Activated naive CD4-positive, alpha-beta T cell treated with anti-CD3 and anti-CD28 coated beads, Interleukin-2, amount 50 U/mL, for 72 hours (primary cell): ENCODE measurements around the gene NAV2. TPM values are rescaled to one million over a fixed set of nuclear protein-coding genes. Genes with fewer than 3 reads are reported as not detected.

Experiments used
- ATAC-seq, 2 donors: fragments of 150-1000 bp; cut with Tn5 transposase; 2 replicates each; pipeline ENCODE4 v1.10.0; 2021; ENCODE audit warnings: mild to moderate bottlenecking in 2 of 2, moderate library complexity in 2 of 2
- DNase-seq, 2 donors: peaks; one replicate each; pipeline ENCODE4 v3.0.0; 2021 to 2022; ENCODE audit warnings: low spot score in 2 of 2
- H3K27ac Mint-ChIP-seq, 2 donors: one replicate each; pipeline ENCODE4 v1.8.0; 2022; ENCODE audit warnings: mild to moderate bottlenecking in 2 of 2, mixed read lengths in 2 of 2
- H3K36me3 Mint-ChIP-seq, 2 donors: one replicate each; pipeline ENCODE4 v1.8.0; 2022; ENCODE audit warnings: mixed read lengths in 2 of 2
- H3K9me3 Mint-ChIP-seq, 2 donors: one replicate each; pipeline ENCODE4 v1.8.0; 2022; ENCODE audit warnings: mixed read lengths in 2 of 2
- total RNA-seq, 2 donors: library from RNA; stranded (reverse); gene quantifications; one replicate each; pipeline ENCODE4 v1.2.3, GENCODE V29; 2022

NAV2 gene
- total RNA-seq, 2 donors from 2014 or later: 0.27 to 0.88 TPM

GRCh38 chr11:19974886-19975285 is 262.2 kb downstream of the NAV2 start:
- H3K9me3 Mint-ChIP-seq: no peaks in the 10 kb centered on the region
- DNase-seq (no peak), ATAC-seq (no peak)
- no peaks in the 10 kb centered on the region for H3K36me3 Mint-ChIP-seq
- no peak overlapping the region for H3K27ac Mint-ChIP-seq

DNA sequence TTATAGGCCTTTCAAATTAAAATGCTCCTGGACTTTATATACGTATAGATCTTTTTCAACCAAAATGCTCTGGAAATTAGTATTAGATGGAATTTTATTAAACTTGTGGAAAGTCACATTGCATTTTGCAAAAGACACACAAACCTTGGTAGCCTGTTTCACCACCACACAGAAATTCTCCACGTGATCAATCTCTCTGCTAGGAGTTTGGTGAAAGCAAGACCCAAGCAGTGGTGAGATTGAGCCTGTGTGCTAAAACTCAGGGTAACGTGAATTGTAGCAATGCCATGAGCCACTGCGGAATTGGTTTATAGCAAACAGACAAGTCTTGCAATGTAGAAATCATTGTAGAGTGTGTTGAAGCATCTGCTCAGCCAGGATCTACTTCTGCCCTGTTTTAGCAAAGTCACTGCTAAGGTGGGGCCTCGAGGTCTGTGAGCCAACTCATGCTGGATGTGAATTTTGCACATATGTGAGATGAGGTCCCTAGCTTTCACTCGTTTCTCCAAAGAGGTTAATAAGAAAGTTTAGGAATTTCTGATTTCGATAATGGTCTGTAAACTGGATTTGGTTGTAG is 262.9 kb downstream of the NAV2 start:
- Mint-ChIP-seq H3K9me3 (no peaks in the 10 kb centered on the region), H3K36me3 (no peaks in the 10 kb centered on the region), H3K27ac (no peak overlapping the region)
- DNase-seq: no peak
- no peak for ATAC-seq

GRCh38 chr11:19976281-19976941 is 263.8 kb downstream of the NAV2 start:
- no peaks in the 10 kb centered on the region for H3K36me3 Mint-ChIP-seq
- DNase-seq (no peak), ATAC-seq (no peak)
- no peak overlapping the region for H3K27ac Mint-ChIP-seq
- no peaks in the 10 kb centered on the region for H3K9me3 Mint-ChIP-seq

DNA sequence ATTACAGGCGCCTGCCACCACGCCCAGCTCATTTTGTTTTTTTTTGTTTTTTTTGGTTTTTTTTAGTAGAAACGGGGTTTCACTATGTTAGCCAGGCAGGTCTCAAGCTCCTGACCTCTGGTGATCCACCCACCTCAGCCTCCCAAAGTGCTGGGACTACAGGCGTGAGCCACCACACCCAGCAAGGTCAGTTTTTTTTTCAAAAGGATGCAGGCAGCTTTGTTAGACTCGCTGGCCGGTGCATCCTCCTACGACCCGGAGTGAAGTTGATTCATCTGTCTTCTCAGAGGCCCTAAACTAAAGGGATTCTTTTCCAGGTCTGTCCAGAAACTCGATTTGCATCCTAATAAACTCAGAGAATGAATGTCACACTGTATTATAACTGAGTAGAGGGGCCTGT is 265.3 kb downstream of the NAV2 start:
- Mint-ChIP-seq H3K36me3 (no peaks in the 10 kb centered on the region), H3K27ac (no peak overlapping the region), H3K9me3 (no peaks in the 10 kb centered on the region)
- ATAC-seq (no peak), DNase-seq (no peak)

DNA sequence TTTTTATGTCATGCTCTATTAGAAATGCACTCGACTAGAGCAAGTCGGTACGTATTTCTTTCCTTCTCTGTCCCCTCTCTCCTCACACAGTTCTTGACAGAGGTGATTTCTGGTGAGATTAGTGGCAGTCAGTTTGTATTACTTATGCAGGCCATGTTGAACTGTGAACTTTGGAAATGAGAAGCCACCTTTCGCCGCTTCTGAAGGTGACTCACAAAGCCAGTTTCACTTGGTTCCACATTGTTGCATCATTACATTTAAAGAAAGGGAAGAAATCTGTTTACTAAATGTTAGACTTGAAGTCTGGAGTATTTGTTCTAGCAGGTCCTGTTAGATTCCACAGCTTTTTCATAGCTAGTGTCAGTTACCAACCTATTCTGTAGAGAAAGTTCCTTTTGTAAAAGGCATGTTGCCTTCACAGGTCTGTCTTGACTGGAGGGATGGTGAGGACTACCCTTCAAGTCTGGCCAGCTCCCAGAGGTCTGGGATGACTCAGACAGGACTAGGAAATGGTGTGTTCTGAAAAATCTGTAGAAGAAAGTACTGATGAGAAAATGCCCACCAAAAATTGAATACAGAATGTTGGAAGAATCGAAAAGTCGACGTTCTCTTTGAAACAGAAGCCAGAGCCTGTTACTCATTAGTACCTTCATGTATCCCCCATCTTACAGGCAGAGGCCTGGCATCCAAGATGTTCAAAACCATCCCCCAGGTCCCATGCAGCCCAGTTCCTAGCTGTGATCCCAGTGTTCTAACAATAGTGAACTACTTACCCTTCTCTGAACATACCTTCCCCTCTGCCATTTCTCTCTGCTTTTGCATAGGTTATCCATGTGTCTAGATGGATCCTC is 266.3 kb downstream of the NAV2 start:
- Mint-ChIP-seq H3K27ac (peak overlapping the region in 1 of 2 donors; percentile 48), H3K36me3 (no peaks in the 10 kb centered on the region), H3K9me3 (no peaks in the 10 kb centered on the region)
- ATAC-seq: peak; percentile 71 to 87
- peak in 1 of 2 donors; percentile 13 for DNase-seq

DNA sequence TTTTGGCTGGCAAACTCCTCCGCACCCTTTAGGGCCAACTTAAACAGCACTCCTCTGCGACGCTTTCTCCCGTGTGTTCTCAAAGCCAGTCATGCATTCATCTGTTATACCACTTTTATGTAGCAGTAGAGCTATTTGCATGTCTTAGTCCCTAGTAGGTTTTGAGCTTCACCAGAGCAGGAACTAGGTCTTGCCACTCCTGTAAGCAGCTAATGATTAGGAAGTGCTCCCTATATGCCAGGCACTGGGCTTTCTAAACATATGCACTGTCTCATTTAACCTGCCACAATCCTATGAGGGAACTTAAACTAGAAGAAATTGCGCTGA is 266.8 kb downstream of the NAV2 start:
- ATAC-seq (no peak), DNase-seq (no peak)
- Mint-ChIP-seq H3K27ac (peak overlapping the region in 1 of 2 donors; percentile 48), H3K36me3 (no peaks in the 10 kb centered on the region), H3K9me3 (no peaks in the 10 kb centered on the region)

DNA sequence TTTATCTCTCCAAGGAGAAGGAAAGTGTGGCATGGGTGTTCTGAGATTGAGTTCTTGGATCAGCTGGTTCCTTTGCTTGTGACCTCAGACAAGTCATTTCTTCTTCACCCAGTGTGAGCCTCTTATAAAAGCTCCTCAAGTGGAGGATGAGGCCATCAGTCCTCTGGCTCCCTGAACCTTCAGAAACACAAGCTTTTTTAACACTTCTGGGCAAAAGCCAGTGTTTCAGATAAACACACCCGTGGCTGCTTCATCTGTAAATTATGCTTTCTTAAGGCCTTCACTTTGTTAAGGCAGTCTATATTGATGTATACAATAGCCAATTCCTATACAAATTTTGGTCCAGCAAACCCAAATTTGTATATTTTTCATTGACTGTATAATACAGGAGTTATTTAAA is 267.8 kb downstream of the NAV2 start:
- ATAC-seq (no peak), DNase-seq (no peak)
- no peak overlapping the region for H3K27ac Mint-ChIP-seq
- H3K36me3 Mint-ChIP-seq: no peaks in the 10 kb centered on the region
- no peaks in the 10 kb centered on the region for H3K9me3 Mint-ChIP-seq

DNA sequence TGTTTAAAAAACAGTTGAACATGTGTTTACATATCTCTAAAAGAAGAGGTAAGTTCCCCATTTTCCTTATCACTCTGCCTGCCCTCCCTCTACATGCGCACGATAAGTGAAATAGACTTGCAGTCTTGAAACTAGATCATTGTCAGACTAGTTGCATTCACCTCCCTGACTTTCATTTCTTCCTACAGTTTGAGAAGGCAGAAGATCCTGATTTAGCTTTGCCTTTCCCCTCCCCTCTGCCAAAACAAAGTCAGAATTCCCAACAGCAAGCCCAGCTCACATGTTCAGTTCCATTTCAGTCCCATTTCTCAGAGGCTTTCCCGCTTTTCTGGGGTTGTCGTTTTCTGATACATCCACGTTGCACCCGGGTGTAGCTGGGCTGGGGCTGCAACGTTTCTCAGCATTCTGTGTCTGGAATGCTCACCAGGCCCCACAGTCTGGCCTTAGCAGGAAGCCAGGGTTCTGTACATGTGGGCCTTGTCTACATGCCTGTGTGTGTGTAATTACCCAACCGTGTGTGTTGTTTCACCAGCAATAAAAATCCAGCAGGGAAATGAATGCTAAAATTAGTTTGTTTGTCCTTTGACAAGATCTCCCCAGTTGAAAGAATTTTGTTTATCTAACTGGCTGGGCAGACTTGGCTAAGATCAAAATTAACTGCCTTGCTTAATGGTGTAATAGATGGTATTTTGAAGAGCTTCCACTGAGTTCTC is 268.5 kb downstream of the NAV2 start:
- no peak for DNase-seq
- H3K36me3 Mint-ChIP-seq: no peaks in the 10 kb centered on the region
- no peak for ATAC-seq
- H3K9me3 Mint-ChIP-seq: no peaks in the 10 kb centered on the region
- H3K27ac Mint-ChIP-seq: no peak overlapping the region

DNA sequence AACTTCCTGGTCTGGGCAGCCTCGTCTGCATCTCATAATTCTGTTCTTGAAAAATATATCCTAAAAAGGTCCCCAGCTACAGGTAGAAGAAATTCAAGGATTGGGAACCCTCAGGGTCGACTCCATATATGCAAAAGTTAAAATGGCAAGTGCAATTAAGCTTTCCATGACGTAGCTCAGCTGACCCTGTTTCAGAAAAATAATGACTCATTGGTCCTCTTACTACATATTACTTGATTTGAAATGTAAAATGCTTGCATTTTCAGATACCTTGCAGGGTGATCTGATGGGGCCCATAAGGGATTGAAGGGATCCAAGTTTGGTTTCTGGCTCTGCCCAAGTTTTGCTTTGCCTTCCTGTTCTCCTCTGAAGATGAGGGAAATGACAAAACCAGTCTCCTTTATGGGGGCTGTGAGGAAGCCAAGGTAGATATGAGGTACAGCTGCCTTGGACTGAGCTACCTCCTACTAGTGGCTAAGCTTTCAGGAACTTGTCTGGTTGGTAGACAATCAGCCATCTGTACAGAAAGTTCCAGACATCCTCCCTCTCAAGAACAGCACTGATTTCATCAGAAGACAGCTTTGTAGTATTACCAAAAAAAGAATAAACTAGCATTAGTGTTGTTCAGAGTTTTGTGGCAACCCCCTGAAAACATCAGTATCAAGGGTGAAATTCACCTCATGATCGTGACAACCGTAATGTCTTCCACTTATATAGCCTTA is 270.3 kb downstream of the NAV2 start:
- no peak for DNase-seq
- H3K27ac Mint-ChIP-seq: no peak overlapping the region
- no peak for ATAC-seq
- H3K9me3 Mint-ChIP-seq: no peaks in the 10 kb centered on the region
- H3K36me3 Mint-ChIP-seq: no peaks in the 10 kb centered on the region

- ATAC-seq (no peak), DNase-seq (no peak)
- Mint-ChIP-seq H3K9me3 (no peaks in the 10 kb centered on the region), H3K27ac (no peak overlapping the region), H3K36me3 (no peaks in the 10 kb centered on the region)
These were observed 271.6 kb downstream of the NAV2 start for GRCh38 chr11:19984048-19984742.

- DNase-seq: no peak
- no peaks in the 10 kb centered on the region for H3K9me3 Mint-ChIP-seq
- H3K27ac Mint-ChIP-seq: no peak overlapping the region
- no peak for ATAC-seq
- no peaks in the 10 kb centered on the region for H3K36me3 Mint-ChIP-seq
These were observed 272.5 kb downstream of the NAV2 start for GRCh38 chr11:19985111-19985510.

DNA sequence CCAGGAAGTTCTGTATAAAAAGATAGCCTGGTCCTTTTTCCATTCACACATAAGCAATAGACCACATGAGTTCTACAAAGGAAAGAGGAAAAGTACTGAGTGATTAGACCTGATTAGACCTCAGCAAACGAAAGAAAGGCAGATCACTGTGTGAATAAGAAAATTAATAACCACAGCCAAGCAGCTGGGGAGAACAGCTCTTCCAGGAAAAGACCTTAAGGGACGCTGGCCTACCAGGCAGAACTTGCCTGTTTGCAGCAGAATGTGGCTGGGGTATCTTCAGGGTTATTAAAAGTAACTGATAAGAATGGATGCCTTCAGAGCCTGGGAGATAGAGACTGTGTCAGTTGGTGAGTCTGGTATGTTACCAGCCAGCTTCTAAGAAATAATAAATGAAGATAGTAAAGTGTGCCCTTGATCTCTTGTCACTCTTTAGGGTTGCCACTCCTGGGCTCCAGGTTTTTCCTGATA is 274.7 kb downstream of the NAV2 start:
- H3K9me3 Mint-ChIP-seq: no peaks in the 10 kb centered on the region
- no peak for ATAC-seq
- H3K36me3 Mint-ChIP-seq: no peaks in the 10 kb centered on the region
- no peak for DNase-seq
- peak overlapping the region in 1 of 2 donors; percentile 63 for H3K27ac Mint-ChIP-seq

- H3K36me3 Mint-ChIP-seq: no peaks in the 10 kb centered on the region
- no peak for ATAC-seq
- H3K9me3 Mint-ChIP-seq: no peaks in the 10 kb centered on the region
- H3K27ac Mint-ChIP-seq: peak overlapping the region in 1 of 2 donors; percentile 68
- DNase-seq: no peak
These were observed 276.0 kb downstream of the NAV2 start for GRCh38 chr11:19988598-19988997.

DNA sequence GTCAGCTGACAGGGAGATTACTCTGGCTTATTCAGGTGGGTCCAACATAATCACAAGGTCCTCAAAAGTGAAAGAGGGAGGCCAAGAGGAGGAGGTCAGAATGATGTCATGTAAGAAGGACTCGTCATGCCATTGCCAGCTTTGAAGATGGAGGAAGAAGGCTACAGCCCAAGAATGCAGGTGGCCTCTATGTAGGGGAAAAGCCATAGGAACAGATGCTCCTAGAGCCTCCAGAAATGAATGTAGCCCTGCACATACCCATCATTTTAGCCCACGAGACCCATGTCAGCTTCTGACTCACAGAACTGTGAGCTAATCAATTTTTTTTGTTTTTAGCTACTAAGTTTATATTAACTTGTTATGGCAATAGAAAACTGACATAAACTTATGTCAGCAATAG is 276.6 kb downstream of the NAV2 start:
- ATAC-seq: peak in 1 of 2 donors; percentile 38
- Mint-ChIP-seq H3K9me3 (no peaks in the 10 kb centered on the region), H3K36me3 (no peaks in the 10 kb centered on the region), H3K27ac (peak overlapping the region in 1 of 2 donors; percentile 68)
- no peak for DNase-seq

DNA sequence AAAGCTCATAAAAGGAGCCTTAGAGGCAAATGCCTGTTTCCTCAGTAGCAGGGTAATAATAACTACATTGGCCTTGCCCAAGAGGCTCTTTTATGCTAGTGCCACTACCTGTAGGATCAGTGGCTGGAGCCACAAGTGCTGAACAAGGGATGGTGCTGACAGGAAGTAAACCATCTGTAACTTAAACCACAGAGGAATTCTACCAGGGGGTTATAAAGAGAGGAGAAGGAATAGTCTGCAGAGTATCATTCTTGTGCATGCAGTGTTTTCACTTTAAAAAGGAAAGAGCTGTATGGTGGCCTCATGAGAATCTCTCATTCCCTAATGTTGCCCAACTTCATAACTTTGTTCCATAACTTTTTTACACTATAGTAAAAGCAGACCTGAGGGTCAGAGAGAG is 279.5 kb downstream of the NAV2 start:
- no peaks in the 10 kb centered on the region for H3K36me3 Mint-ChIP-seq
- no peak for ATAC-seq
- H3K27ac Mint-ChIP-seq: no peak overlapping the region
- no peaks in the 10 kb centered on the region for H3K9me3 Mint-ChIP-seq
- DNase-seq: no peak

GRCh38 chr11:19992998-19993397 is 280.4 kb downstream of the NAV2 start:
- no peaks in the 10 kb centered on the region for H3K36me3 Mint-ChIP-seq
- ATAC-seq (no peak), DNase-seq (no peak)
- no peak overlapping the region for H3K27ac Mint-ChIP-seq
- H3K9me3 Mint-ChIP-seq: no peaks in the 10 kb centered on the region
